Common myeloid progenitor, CD34-positive (primary cell): ENCODE measurements around the gene TJAP1.
"Not testable (repeated sequence)": the region's sequence is repeated elsewhere in the genome, so short reads cannot be mapped to it uniquely, and the experiment has no call there.

ENCODE experiments used
- CTCF ChIA-PET: fragments of 350-600 bp; sonication (Branson Sonifier 250); formaldehyde crosslinking; loops from one replicate; lab custom pipeline; 2021; ENCODE audit warnings: antibody characterized with exemption; lab: Charles Lee
- POLR2A ChIA-PET: fragments of 350-600 bp; sonication (Branson Sonifier 250); formaldehyde crosslinking; loops from one replicate; lab custom pipeline; 2021; ENCODE audit warnings: antibody characterized with exemption; lab: Charles Lee
- DNase-seq, 3 donors: peaks; one replicate each; pipeline versions ENCODE4 v3.0.0 to v3.0.0-alpha.2; 2013
- H3K27ac ChIP-seq, 2 experiments: 1 replicate in 1 of 2; 2 replicates in 1 of 2; pipeline ENCODE4 v1.7.0; 2013; ENCODE audit warnings: inconsistent platforms in 2 of 2, low read length in 2 of 2, mild to moderate bottlenecking in 2 of 2, low read depth in 1 of 2, moderate library complexity in 1 of 2; ENCODE audit not compliant: severe bottlenecking in 2 of 2, insufficient read depth in 1 of 2, poor library complexity in 1 of 2
- H3K27me3 ChIP-seq, 5 experiments: replicated peaks in 2 of 5; 1 replicate in 3 of 5; 2 replicates in 2 of 5; pipeline versions ENCODE4 v1.6.1 to v1.7.0; 2013; ENCODE audit warnings: low read length in 4 of 5, mild to moderate bottlenecking in 2 of 5, moderate library complexity in 2 of 5, inconsistent platforms in 1 of 5; ENCODE audit not compliant: insufficient read depth in 5 of 5, control insufficient read depth in 4 of 5
- H3K36me3 ChIP-seq, 4 experiments: 1 replicate in 2 of 4; 2 replicates in 2 of 4; pipeline versions ENCODE4 v1.6.1 to v1.7.0; 2013; ENCODE audit warnings: low read length in 3 of 4, control low read depth in 1 of 4, mild to moderate bottlenecking in 1 of 4; ENCODE audit not compliant: control insufficient read depth in 4 of 4, insufficient read depth in 4 of 4
- H3K4me1 ChIP-seq, 4 experiments: 1 replicate in 3 of 4; 2 replicates in 1 of 4; pipeline versions ENCODE4 v1.6.1 to v1.7.1; 2013; ENCODE audit warnings: low read length in 3 of 4, mild to moderate bottlenecking in 3 of 4, control low read depth in 1 of 4, inconsistent platforms in 1 of 4, moderate library complexity in 1 of 4; ENCODE audit not compliant: control insufficient read depth in 4 of 4, insufficient read depth in 4 of 4; ENCODE audit errors: control extremely low read depth in 1 of 4
- H3K4me3 ChIP-seq, 7 experiments: 1 replicate in 4 of 7; 2 replicates in 3 of 7; pipeline versions ENCODE4 v1.5.1 to v1.7.0; 2013; ENCODE audit warnings: mild to moderate bottlenecking in 7 of 7, low read length in 6 of 7, moderate library complexity in 6 of 7, inconsistent platforms in 2 of 7, low read depth in 2 of 7, control low read depth in 1 of 7; ENCODE audit not compliant: insufficient read depth in 4 of 7, control insufficient read depth in 1 of 7; ENCODE audit errors: extremely low read depth in 1 of 7
- H3K9me3 ChIP-seq, 5 experiments: 1 replicate in 4 of 5; 2 replicates in 1 of 5; pipeline versions ENCODE4 v1.6.1 to v1.7.1; 2013; ENCODE audit warnings: low read length in 4 of 5, mild to moderate bottlenecking in 2 of 5, inconsistent platforms in 1 of 5, low read depth in 1 of 5, moderate library complexity in 1 of 5; ENCODE audit not compliant: control insufficient read depth in 4 of 5, insufficient read depth in 2 of 5; ENCODE audit errors: control extremely low read depth in 1 of 5
- WGBS: methylation state at CpG from one replicate; pipeline ENCODE4 v1.1.5; 2013; ENCODE audit not compliant: insufficient coverage; 5-methylcytosine and 5-hydroxymethylcytosine counted together

TJAP1 gene

DNA sequence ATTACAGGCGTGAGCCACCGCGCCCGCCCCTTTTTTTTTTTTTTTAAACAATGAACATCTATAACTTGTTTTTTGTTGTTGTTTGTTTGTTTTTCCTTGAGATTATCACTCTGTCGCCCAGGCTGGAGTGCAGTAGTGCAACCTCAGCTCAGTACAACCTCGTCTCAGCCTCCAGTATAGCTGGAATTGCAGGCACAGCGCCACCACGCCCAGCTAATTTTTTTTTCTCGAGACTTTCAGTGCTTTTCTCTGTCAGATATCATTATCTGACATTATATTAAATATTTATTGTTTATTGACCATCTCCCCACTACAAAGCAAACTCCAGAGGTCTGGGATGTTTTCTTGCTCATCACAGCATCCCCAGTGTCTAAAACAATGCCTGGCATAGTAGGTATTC is 19.7 kb upstream of the TJAP1 start:
- DNase-seq: no peak
- Histone ChIP-seq H3K4me1 (peaks cover 0 to 15% (median 14%) of the 10 kb centered on the region in 4 experiments), H3K4me3 (no peak overlapping the region), H3K27ac (no peak overlapping the region), H3K27me3 (peaks cover 0 to 49% (median 16%) of the 10 kb centered on the region in 5 experiments), H3K9me3 (peaks cover 0 to 4% (median 0%) of the 10 kb centered on the region in 5 experiments), H3K36me3 (peaks cover 0 to 8% (median 3%) of the 10 kb centered on the region in 4 experiments)
- CTCF ChIA-PET: interaction anchor here (0.6 to 3.0 kb wide), 3 partner anchors 37 to 118 kb away, joined by 3 to 20 read pairs (median 5); partner anchors contain the start of genes POLH and XPO5
- 17% methylated on average over 2 of the region's 9 CpGs for WGBS
- POLR2A ChIA-PET: interaction anchor here (0.7 kb wide), 1 partner anchor 52 kb away, joined by 4 read pairs; no protein-coding TSS in a partner anchor

DNA sequence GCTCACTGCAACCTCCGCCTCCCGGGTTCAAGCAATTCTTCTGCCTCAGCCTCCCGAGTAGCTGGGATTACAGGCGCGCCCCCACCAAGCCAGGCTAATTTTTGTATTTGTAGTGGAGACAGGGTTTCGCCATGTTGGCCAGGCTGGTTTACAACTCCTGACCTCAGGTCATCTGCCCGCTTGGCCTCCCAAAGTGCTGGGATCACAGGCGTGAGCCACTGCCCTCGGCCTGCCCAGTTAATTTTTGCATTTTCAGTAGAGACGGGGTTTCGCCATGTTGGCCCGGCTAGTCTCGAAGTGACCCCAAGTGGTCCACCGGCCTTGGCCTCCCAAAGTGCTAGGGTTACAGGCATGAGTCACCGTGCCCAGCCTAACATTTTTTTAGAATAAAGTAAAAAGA is 19.2 kb upstream of the TJAP1 start:
- Histone ChIP-seq H3K4me1 (peaks cover 0 to 15% (median 14%) of the 10 kb centered on the region in 4 experiments), H3K27me3 (peaks cover 0 to 53% (median 18%) of the 10 kb centered on the region in 5 experiments)
- not testable (repeated sequence) for H3K27ac ChIP-seq, H3K36me3 ChIP-seq, DNase-seq, H3K9me3 ChIP-seq, H3K4me3 ChIP-seq
- 94% methylated on average over 13 of the region's 15 CpGs for WGBS
- ChIA-PET POLR2A (interaction anchor here (0.7 kb wide), 1 partner anchor 52 kb away, joined by 4 read pairs; no protein-coding TSS in a partner anchor), CTCF (interaction anchor here (3.0 kb wide), 1 partner anchor 48 kb away, joined by 20 read pairs; no protein-coding TSS in a partner anchor)

DNA sequence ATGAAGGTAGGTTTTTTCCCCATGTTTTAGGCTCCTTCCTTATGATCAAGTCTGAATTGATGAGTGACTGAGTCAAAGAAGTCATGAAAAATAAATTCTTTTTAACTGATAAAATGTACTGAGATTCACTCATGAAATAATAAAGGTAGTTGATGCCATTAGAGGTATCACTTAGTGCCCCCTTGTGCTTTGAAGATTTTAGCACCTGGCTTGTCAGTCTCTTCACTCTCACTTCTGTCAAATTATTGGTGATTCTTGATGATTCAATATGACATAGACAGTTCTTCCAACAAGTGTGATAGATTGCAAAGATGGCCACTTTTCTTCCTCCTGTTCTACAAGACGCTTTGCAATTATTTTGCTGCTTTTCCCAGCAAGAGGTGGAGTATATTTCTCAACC is 17.8 kb upstream of the TJAP1 start:
- ChIA-PET CTCF (interaction anchor here (0.8 to 1.9 kb wide), 3 partner anchors 12 to 46 kb away, joined by 3 to 5 read pairs (median 5); no protein-coding TSS in a partner anchor), POLR2A (interaction anchor here (0.7 kb wide), 1 partner anchor 12 kb away, joined by 3 read pairs; no protein-coding TSS in a partner anchor)
- no CpG with 5 or more reads among the region's 1 CpG for WGBS
- DNase-seq: no peak
- Histone ChIP-seq H3K27ac (no peak overlapping the region), H3K36me3 (no peaks in the 10 kb centered on the region), H3K4me3 (no peak overlapping the region), H3K9me3 (peaks cover 0 to 4% (median 0%) of the 10 kb centered on the region in 5 experiments), H3K4me1 (peaks cover 0 to 14% (median 13%) of the 10 kb centered on the region in 4 experiments), H3K27me3 (peaks cover 0 to 56% (median 19%) of the 10 kb centered on the region in 5 experiments)

DNA sequence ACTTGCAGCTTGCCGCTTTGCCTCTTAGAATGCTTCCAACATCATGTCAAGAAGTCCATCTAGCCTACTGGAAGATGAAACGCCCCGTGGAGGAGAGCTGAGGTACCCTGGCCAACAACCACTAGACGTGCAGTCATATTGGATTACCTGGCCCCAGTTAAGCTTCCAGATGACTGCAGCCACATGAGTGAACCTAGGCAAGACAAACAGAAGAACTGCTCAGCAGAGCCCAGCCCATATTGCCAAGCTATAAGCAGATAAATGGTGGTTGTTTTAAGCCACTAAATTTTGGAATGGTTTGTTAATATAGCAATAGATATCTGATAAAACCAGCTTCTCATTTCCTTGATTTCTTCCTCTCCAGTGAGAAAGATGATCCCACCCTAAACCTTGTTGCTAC is 17.3 kb upstream of the TJAP1 start:
- H3K9me3 ChIP-seq: peaks cover 0 to 4% (median 0%) of the 10 kb centered on the region in 5 experiments
- H3K4me3 ChIP-seq: no peak overlapping the region
- WGBS: 66% methylated on average over 4 of the region's 4 CpGs
- H3K4me1 ChIP-seq: peaks cover 0 to 9% (median 8%) of the 10 kb centered on the region in 4 experiments
- no peaks in the 10 kb centered on the region for H3K36me3 ChIP-seq
- ChIA-PET POLR2A (no interaction called here), CTCF (interaction anchor here (0.7 to 1.9 kb wide), 6 partner anchors 10 to 63 kb away, joined by 3 to 5 read pairs (median 3); no protein-coding TSS in a partner anchor)
- peaks cover 0 to 52% (median 19%) of the 10 kb centered on the region in 5 experiments for H3K27me3 ChIP-seq
- H3K27ac ChIP-seq: no peak overlapping the region
- DNase-seq: no peak

DNA sequence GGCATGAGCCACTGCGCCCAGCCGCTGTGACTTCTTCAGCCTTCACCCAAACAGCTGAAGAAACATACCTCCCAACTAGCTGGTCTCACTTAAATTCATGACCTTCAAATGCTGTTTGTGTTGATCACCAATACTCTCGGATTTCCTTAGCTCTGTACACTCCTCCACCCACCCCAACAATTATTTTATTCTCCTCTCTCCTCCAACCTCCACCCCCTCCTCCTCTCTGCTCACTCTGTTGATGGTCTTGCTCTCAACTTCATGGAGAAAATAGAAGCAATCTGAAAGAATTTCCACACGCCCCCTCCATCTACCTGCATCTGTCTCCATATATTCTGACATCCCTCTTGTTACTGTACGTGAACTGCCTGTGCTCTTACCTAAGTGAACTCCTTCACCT is 15.4 kb upstream of the TJAP1 start:
- 93% methylated on average over 4 of the region's 5 CpGs for WGBS
- no peak overlapping the region for H3K4me3 ChIP-seq
- H3K4me1 ChIP-seq: no peaks in the 10 kb centered on the region
- POLR2A ChIA-PET: no interaction called here
- no peaks in the 10 kb centered on the region for H3K9me3 ChIP-seq
- no peaks in the 10 kb centered on the region for H3K36me3 ChIP-seq
- CTCF ChIA-PET: interaction anchor here (0.8 to 1.1 kb wide), 2 partner anchors 10 to 11 kb away, joined by 3 read pairs; no protein-coding TSS in a partner anchor
- no peak for DNase-seq
- H3K27me3 ChIP-seq: peaks cover 0 to 38% (median 13%) of the 10 kb centered on the region in 5 experiments
- H3K27ac ChIP-seq: no peak overlapping the region

DNA sequence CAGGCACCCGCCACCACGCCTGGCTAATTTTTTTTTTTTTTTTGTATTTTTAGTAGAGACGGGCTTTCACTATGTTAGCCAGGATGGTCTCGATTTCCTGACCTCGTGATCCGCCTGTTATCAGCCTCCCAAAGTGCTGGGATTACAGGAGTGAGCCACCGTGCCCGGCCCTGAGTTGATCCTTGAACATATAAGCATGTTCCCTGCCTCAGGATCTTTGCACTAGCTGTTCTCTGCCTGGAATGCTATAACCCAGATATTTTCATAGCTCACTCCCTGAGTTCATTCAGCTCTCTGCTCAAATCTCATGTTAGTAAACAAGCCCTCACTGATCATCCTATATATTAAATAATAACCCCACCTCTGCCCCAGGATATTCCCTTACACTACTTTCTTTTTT is 13.0 kb upstream of the TJAP1 start:
- CTCF ChIA-PET: interaction anchor here (1.0 kb wide), 1 partner anchor 44 kb away, joined by 3 read pairs; no protein-coding TSS in a partner anchor
- Histone ChIP-seq H3K27me3 (peaks cover 0 to 29% (median 12%) of the 10 kb centered on the region in 5 experiments), H3K4me1 (no peaks in the 10 kb centered on the region), H3K9me3 (no peaks in the 10 kb centered on the region), H3K36me3 (no peaks in the 10 kb centered on the region), H3K27ac (no peak overlapping the region), H3K4me3 (no peak overlapping the region)
- WGBS: 100% methylated on average over 6 of the region's 8 CpGs
- DNase-seq: no peak
- POLR2A ChIA-PET: interaction anchor here (0.6 to 0.7 kb wide), 2 partner anchors 272 to 410 kb away, joined by 4 to 5 read pairs; no protein-coding TSS in a partner anchor

DNA sequence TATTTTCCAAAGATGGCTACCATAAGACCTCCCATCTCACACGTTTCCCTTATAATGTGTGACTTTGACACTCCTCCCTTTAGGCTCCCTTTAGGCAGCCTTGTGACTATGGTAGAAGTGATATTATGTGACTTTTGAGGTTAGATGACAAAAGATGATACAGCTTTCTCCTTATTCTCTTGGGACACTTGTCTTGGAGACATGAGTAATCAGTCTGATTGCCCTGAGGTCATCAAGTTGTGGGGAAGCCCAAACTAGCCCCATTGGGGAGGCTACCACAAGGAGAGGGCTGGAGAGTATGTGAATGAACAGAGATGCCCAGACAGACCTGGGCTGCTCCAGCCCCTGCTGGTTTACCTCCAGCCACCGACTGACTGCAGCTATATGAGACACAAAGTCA is 11.4 kb upstream of the TJAP1 start:
- Histone ChIP-seq H3K27me3 (peaks cover 0 to 23% (median 10%) of the 10 kb centered on the region in 5 experiments), H3K4me1 (no peaks in the 10 kb centered on the region), H3K36me3 (no peaks in the 10 kb centered on the region), H3K4me3 (no peak overlapping the region), H3K9me3 (no peaks in the 10 kb centered on the region), H3K27ac (no peak overlapping the region)
- no peak for DNase-seq
- ChIA-PET CTCF (no interaction called here), POLR2A (no interaction called here)
- no CpG with 5 or more reads among the region's 2 CpGs for WGBS
